B cell (primary cell): ENCODE data around the gene ABCA4.

Source experiments
- CTCF ChIP-seq: fragments of 200-600 bp; IDR thresholded peaks from one replicate; pipeline ENCODE4 v1.8.0; 2022; ENCODE audit warnings: antibody characterized with exemption, mild to moderate bottlenecking
- EZH2 ChIP-seq: IDR thresholded peaks from 2 replicates; pipeline ENCODE4 v1.6.1; 2012; ENCODE audit warnings: borderline replicate concordance, low read depth, mild to moderate bottlenecking, moderate library complexity, low read length; ENCODE audit not compliant: insufficient read depth, poor library complexity, severe bottlenecking

- no peak for TF ChIP-seq CTCF
- TF ChIP-seq EZH2: no peak
Observed at GRCh38 chr1:94107141-94107540, 13.8 kb downstream of the ABCA4 start.
